Gastrocnemius medialis (tissue), 4 donors: ENCODE data around the gene SORL1.

Experiments used
- POLR2A ChIP-seq, 2 donors: fragments of 450-650 bp; IDR thresholded peaks; one replicate each; pipeline ENCODE4 v1.6.1; 2017; ENCODE audit warnings: antibody characterized with exemption in 2 of 2, mild to moderate bottlenecking in 2 of 2, moderate library complexity in 2 of 2
- TF ChIP-seq, protein P1 (sequence below), 5 experiments: fragments of 450-650 bp in 3 of 5; fragments of 200-600 bp in 2 of 5; sonication (generic) in 2 of 5; IDR thresholded peaks in 4 of 5; conservative IDR thresholded peaks in 1 of 5; 1 replicate in 4 of 5; 2 replicates in 1 of 5; pipeline ENCODE4 v1.5.1; 2016 to 2019; ENCODE audit warnings: antibody characterized with exemption in 5 of 5, mild to moderate bottlenecking in 3 of 5, moderate library complexity in 3 of 5

DNA sequence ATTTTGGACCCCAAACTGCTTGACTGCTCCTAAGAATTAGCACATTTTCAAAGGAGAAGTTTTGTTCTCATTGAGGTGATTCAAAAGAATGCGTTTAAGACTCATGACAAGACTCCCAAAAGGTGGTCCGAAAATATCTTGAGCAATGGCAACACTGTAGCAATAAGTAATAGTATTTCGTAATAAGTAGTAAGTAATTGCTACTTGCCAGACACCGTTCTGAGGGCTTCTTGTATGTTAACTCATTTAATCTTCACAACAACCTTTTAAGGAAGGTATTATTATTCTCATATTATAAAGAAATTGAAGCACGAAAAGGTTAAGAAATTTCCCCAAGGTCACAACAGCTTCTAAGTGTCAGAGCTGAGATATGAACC, 184.7 kb downstream of the SORL1 start:
- TF ChIP-seq, protein P1, sequence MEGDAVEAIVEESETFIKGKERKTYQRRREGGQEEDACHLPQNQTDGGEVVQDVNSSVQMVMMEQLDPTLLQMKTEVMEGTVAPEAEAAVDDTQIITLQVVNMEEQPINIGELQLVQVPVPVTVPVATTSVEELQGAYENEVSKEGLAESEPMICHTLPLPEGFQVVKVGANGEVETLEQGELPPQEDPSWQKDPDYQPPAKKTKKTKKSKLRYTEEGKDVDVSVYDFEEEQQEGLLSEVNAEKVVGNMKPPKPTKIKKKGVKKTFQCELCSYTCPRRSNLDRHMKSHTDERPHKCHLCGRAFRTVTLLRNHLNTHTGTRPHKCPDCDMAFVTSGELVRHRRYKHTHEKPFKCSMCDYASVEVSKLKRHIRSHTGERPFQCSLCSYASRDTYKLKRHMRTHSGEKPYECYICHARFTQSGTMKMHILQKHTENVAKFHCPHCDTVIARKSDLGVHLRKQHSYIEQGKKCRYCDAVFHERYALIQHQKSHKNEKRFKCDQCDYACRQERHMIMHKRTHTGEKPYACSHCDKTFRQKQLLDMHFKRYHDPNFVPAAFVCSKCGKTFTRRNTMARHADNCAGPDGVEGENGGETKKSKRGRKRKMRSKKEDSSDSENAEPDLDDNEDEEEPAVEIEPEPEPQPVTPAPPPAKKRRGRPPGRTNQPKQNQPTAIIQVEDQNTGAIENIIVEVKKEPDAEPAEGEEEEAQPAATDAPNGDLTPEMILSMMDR (IDR thresholded peaks at IDR 0.05 in 4 of 5, conservative IDR thresholded peaks at IDR 0.05 in 1 of 5), result no peak
- no peak for TF ChIP-seq POLR2A (IDR thresholded peaks at IDR 0.05)
